Muscle of back (tissue), 13 donors: ENCODE results near the gene STH. TPM values are rescaled to one million over a fixed set of nuclear protein-coding genes. Genes with fewer than 3 reads are reported as not detected.
"Not testable (repeated sequence)": the region's sequence is repeated elsewhere in the genome, so short reads cannot be mapped to it uniquely, and the experiment has no call there.

Experiments
- DNase-seq, 3 donors: peaks; one replicate each; pipeline versions ENCODE4 v3.0.0 to v3.0.0-alpha.2; 2013
- long read RNA-seq, 9 donors: transcript quantifications; one replicate each; lab custom pipeline, GENCODE V29; 2026
- polyA plus RNA-seq, 10 donors: library from polyadenylated mRNA; unstranded; fragments of 120-200 nt; gene quantifications; one replicate each; pipeline ENCODE4 v1.2.1, GENCODE V29; 2013; ENCODE audit not compliant: insufficient read length in 10 of 10

Gene STH, protein sequence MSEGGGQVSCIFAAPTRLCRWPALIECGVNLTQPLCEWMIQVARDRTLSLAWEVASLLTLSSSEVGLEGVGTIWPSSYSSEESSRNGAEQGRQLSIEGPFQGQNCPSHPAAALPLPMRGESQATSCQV
- polyA plus RNA-seq: not detected
- long read RNA-seq, donor 1: 0 reads
- long read RNA-seq, donor 2: 0 reads
- long read RNA-seq, donor 3: 0 reads
- long read RNA-seq, donor 4: 0 reads
- long read RNA-seq, donor 5: 0 reads
- long read RNA-seq, donor 6: 0 reads
- long read RNA-seq, donor 7, partial matches to known transcripts: 0 of 1 reads
- long read RNA-seq, donor 7, other reads (novel, unspliced or antisense): 0 of 1 reads
- long read RNA-seq, donor 8: 0 reads
- long read RNA-seq, donor 9: 0 reads

GRCh38 chr17:45998987-45999899 is at the start of gene STH:
TSS of gene STH (plus strand) at chr17:45999250. CDS start at chr17:45999280, 30 bp downstream.
- no peak for DNase-seq

- no peak for DNase-seq
Observed at GRCh38 chr17:45949755-45950320, 49.2 kb upstream of the STH start.

DNA sequence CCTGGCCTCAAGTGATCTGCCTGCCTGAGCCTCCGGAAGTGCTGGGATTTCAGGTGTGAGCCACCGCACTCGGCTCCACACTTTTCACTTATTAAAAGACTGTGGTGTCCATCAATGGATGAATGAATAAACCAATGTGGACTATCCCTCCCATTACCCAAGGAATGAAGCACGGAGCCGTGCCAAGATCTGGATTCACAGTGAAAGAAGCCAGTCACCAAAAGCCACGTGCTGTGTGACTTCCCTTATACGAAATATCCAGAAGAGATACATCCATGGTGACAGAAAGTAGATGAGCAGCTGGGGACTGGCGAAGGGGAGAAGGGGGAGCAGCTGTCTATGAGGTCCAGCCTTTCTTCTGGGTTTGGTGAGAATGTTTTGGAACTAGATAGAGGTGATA is 48.2 kb upstream of the STH start:
- no peak for DNase-seq

GRCh38 chr17:45951403-45951802 is 47.6 kb upstream of the STH start:
- no peak for DNase-seq

DNA sequence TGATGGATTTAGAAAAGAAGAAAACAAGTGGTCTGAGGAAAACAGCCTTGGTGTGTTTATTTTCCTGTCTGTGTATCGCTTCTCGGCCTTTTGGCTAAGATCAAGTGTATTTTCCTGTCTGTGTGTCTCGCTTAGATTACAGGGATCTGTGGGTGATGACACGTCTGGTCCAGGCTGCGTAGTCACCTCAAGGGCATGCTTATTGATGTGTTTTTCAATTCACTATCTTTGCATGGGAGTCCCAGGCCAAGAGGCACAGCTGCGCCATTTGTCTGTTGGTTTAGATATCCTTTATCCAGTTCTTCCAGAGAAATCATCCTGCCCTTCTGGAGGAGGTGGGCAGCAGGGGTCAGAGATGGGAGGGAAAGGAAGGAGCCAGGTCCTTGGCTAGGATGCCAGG is 47.1 kb upstream of the STH start:
- no peak for DNase-seq

DNA sequence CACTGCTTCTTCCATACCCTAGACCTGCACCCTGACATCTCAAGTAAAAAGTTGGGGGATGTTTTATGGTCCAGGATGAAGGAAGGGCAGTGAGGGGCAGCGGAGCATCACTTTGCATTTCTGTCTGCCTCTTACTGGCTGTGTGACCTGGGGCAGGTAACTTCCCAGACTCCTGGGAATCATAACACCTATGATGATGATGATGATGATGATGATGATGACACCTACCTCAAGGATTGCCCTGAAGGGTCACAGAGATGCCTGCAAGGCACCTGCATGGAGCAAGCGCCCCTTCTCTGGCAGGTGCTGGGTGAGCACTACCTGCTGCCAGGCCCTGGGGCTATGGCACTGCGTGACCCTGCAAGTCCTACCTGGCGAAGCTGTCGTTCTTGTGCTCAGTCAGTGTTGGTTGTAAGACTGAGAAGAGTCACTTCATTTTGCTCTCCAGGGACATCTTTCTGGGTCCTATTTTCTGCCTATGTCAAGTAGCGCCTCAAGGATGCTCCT is 46.2 kb upstream of the STH start:
- no peak for DNase-seq

- no peak for DNase-seq
Observed at GRCh38 chr17:45953561-45953960, 45.5 kb upstream of the STH start.

GRCh38 chr17:45954914-45955313 is 44.1 kb upstream of the STH start:
- no peak for DNase-seq

GRCh38 chr17:45955326-45955725 is 43.7 kb upstream of the STH start:
- no peak for DNase-seq

GRCh38 chr17:45956090-45956489 is 43.0 kb upstream of the STH start:
- DNase-seq: no peak

DNA sequence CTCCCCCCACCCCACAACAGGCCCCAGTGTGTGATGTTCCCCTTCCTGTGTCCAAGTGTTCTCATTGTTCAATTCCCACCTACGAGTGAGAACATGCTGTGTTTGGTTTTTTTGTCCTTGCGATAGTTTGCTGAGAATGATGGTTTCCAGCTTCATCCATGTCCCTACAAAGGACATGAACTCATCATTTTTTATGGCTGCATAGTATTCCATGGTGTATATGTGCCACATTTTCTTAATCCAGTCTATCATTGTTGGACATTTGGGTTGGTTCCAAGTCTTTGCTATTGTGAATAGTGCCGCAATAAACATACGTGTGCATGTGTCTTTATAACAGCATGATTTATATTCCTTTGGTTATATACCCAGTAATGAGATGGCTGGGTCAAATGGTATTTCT is 42.3 kb upstream of the STH start:
- DNase-seq: not testable (repeated sequence)

DNA sequence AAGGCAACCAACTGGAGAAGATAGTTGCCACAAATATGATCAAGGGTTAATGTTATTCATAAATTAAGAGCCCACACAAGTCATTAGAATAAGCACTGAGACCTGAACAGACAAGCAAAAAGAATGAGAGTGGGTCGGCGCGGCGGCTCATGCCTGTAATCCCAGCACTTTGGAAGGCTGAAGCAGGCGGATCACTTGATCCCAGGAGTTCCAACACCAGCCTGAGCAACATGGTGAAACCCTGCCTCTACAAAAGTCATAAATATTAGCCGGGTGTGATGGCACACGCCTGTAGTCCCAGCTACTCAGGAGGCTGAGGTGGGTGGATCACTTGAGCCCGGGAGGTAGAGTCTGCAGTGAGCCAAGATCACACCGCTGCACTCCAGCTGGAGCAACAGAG is 40.7 kb upstream of the STH start:
- DNase-seq: no peak

- no peak for DNase-seq
Observed at GRCh38 chr17:45958994-45959665, 39.9 kb upstream of the STH start.

DNA sequence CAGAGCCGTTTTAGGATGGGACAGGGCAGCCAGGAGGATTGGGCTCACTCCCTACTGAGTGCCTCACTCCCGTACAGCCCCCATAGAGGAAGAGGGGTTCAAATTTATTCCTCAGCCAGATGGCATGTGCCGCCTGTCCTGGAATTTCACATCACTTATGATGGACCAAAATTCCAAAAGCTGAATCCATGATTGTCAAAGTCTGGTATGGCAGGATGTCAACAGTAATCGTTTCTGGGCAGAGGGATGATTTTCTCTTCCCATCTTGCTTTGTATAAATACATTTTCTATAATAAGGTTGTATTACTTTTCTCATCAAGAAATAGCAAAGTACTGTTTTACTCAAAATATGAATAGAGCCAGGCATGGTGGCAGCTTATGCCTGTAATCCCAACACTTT is 38.7 kb upstream of the STH start:
- no peak for DNase-seq

DNA sequence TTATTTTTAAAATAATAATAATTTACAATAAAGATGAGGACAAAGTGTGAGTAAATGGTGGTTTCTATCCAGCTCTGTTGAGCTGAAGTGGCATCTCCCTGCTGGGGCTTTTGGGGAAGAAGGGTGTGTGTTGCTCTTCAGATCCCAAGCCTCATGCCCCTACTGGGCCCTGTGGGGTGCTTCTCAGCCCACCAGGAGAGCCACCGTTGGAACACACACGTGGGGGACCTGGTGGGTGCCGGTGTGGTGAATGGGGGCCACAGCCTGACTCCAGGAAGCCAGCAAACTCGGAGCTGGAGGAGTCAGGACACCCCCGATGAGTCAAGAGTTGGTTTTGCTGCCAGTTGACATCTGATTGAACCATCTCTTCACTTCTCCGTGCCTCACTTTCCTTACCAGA is 37.8 kb upstream of the STH start:
- no peak for DNase-seq

DNA sequence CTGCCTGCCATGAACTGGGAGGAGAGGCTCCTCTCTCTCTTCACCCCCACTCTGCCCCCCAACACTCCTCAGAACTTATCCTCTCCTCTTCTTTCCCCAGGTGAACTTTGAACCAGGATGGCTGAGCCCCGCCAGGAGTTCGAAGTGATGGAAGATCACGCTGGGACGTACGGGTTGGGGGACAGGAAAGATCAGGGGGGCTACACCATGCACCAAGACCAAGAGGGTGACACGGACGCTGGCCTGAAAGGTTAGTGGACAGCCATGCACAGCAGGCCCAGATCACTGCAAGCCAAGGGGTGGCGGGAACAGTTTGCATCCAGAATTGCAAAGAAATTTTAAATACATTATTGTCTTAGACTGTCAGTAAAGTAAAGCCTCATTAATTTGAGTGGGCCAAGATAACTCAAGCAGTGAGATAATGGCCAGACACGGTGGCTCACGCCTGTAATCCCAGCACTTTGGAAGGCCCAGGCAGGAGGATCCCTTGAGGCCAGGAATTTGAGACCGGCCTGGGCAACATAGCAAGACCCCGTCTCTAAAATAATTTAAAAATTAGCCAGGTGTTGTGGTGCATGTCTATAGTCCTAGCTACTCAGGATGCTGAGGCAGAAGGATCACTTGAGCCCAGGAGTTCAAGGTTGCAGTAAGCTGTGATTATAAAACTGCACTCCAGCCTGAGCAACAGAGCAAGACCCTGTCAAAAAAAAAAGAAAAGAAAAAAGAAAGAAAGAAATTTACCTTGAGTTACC is 36.7 kb upstream of the STH start:
- no peak for DNase-seq

- no peak for DNase-seq
Observed at GRCh38 chr17:45963283-45963682, 35.8 kb upstream of the STH start.

DNA sequence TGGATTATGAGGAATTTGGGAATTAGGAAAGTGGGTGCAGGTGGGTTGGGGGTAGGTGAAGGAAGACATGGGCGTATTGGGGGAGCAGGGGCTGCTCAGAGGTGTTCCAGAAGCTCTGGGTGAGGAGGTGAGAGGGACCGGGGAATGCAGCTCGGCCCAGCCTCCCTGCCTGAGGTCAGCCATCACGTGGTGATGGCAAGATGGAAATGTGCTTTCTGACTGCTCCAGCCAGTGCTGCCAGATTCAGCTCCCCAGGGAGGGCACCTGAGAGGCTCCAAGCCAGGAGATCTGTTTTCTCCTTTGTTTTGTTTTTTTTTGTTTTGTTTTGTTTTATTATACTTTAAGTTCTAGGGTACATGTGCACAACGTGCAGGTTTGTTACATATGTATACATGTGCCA is 35.2 kb upstream of the STH start:
- DNase-seq: no peak

GRCh38 chr17:45964634-45965033 is 34.4 kb upstream of the STH start:
- no peak for DNase-seq

DNA sequence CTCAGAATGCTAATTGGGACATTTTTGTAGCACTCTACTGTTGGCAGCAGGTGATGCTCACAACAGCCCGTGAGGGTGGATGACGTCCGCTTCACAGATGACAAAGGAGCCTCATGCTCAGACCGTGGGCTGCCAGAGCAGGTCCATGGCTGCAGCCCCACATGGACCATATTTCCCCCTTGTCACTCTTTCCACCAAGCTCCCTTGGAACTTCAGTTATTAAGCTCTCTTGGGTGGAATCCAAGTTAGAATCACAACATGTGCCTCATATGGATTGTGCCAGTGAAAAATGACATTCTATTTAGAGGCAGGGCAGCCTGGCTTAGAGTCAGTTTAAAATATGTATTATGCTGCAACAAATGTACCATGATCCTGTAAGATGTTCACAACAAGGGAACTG is 33.2 kb upstream of the STH start:
- no peak for DNase-seq
